ENCODE results near the gene CCSER1. TPM values are rescaled to one million over a fixed set of nuclear protein-coding genes. Genes with fewer than 3 reads are reported as not detected.

CCSER1 gene
- total RNA-seq, 1 donor from 2014 or later: 18.1 TPM

DNA sequence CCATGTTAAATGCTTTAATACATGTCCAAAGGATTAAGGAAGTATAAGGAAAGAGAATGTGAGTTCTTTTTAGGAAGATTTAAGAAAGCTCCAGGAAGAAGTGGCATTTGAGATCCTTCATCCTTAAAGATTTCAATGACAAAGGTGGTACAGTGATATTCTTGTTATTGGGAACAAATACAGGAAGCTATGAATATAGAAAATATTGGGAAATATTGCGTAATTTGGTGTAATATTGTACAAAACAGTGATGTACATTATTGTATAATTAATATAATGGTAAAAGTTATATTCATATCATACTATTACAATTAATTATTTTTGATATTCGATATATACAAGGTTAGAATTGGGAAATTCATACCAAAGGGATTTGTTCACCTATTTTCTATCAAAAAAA, 937.9 kb downstream of the CCSER1 start:
- H3K4me3 Mint-ChIP-seq: peak overlapping the region; percentile 42
- no peaks in the 10 kb centered on the region for H3K9me3 Mint-ChIP-seq
- H3K27ac Mint-ChIP-seq: peak overlapping the region; percentile 62
- no peaks in the 10 kb centered on the region for H3K36me3 Mint-ChIP-seq
- H3K4me1 Mint-ChIP-seq (ENCODE audit: unreplicated experiment): peaks cover 23% of the 10 kb centered on the region
- no peak for DNase-seq (ENCODE audit: extremely low spot score, unreplicated experiment)
- TF ChIP-seq, protein P1, sequence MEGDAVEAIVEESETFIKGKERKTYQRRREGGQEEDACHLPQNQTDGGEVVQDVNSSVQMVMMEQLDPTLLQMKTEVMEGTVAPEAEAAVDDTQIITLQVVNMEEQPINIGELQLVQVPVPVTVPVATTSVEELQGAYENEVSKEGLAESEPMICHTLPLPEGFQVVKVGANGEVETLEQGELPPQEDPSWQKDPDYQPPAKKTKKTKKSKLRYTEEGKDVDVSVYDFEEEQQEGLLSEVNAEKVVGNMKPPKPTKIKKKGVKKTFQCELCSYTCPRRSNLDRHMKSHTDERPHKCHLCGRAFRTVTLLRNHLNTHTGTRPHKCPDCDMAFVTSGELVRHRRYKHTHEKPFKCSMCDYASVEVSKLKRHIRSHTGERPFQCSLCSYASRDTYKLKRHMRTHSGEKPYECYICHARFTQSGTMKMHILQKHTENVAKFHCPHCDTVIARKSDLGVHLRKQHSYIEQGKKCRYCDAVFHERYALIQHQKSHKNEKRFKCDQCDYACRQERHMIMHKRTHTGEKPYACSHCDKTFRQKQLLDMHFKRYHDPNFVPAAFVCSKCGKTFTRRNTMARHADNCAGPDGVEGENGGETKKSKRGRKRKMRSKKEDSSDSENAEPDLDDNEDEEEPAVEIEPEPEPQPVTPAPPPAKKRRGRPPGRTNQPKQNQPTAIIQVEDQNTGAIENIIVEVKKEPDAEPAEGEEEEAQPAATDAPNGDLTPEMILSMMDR (conservative IDR thresholded peaks at IDR 0.05): no peak
- H3K27me3 Mint-ChIP-seq: no peaks in the 10 kb centered on the region

DNA sequence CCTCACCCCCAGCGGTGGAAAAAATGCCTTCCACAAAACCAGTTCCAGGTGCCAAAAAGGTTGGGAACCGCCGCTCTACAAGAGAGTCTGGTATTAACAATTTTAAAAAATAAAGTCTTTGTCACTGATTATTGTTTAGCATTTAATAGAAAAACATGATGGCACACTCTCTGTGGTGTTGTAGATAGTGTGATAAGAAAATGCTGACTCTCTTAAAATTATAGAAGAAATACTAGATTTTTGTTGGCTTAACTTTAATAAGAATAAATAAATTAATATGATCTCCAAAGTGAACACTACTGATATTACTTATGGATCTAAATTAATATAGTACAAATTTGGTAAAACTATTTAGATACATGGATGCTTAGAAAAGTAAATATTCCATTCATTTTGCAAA, 943.5 kb downstream of the CCSER1 start:
- no peak overlapping the region for H3K4me3 Mint-ChIP-seq
- TF ChIP-seq, protein P1 (conservative IDR thresholded peaks at IDR 0.05): no peak
- H3K4me1 Mint-ChIP-seq (ENCODE audit: unreplicated experiment): peaks cover 9% of the 10 kb centered on the region
- H3K27ac Mint-ChIP-seq: no peak overlapping the region
- no peaks in the 10 kb centered on the region for H3K27me3 Mint-ChIP-seq
- no peak for DNase-seq (ENCODE audit: extremely low spot score, unreplicated experiment)
- peaks cover 3% of the 10 kb centered on the region for H3K9me3 Mint-ChIP-seq
- H3K36me3 Mint-ChIP-seq: no peaks in the 10 kb centered on the region

DNA sequence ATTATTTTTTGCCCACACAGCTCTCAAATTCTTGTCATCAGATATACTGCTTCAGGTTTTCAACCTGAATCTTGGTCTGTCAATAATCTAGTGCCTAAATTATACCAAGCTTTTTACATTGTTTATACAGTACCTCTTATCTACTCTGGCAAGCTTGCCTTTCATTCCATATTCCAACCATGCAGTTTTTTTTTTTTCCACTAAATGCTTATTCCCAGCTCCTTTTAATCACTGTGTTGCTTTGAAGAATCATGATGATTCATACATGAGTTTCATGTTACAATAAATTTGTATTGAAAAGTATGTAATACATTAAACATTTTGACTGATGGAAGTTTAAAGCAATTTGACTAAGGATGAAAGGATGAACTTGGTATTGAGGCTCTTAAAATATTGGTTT, 949.0 kb downstream of the CCSER1 start:
- H3K4me3 Mint-ChIP-seq: no peak overlapping the region
- H3K27me3 Mint-ChIP-seq: no peaks in the 10 kb centered on the region
- TF ChIP-seq, protein P1 (conservative IDR thresholded peaks at IDR 0.05): no peak
- H3K27ac Mint-ChIP-seq: no peak overlapping the region
- H3K9me3 Mint-ChIP-seq: peaks cover 15% of the 10 kb centered on the region
- H3K4me1 Mint-ChIP-seq (ENCODE audit: unreplicated experiment): peaks cover 4% of the 10 kb centered on the region
- DNase-seq (ENCODE audit: extremely low spot score, unreplicated experiment): no peak
- no peaks in the 10 kb centered on the region for H3K36me3 Mint-ChIP-seq

DNA sequence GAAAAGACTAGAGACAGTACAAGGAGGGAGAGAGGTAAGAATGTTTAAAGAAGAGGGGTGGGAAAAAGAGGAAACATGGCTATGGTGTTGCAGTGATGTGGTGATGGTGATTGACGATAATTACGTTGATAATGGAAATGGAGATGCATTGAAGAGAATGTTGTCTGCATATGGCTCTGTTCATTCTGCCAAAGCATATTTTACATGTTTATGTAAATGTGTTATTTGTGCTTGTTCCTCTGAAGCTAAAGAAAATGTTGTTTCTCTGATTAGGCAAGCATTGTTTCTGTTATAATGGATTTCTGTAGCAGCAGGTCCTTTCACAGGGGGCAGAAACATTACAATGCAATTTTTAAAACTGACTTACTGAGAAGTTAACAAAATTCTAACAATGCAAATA, 958.8 kb downstream of the CCSER1 start:
- Mint-ChIP-seq H3K9me3 (no peaks in the 10 kb centered on the region), H3K27me3 (no peaks in the 10 kb centered on the region), H3K4me3 (no peak overlapping the region), H3K4me1 (ENCODE audit: unreplicated experiment) (peaks cover 6% of the 10 kb centered on the region), H3K27ac (no peak overlapping the region), H3K36me3 (no peaks in the 10 kb centered on the region)
- DNase-seq (ENCODE audit: extremely low spot score, unreplicated experiment): no peak
- TF ChIP-seq, protein P1 (conservative IDR thresholded peaks at IDR 0.05): no peak

DNA sequence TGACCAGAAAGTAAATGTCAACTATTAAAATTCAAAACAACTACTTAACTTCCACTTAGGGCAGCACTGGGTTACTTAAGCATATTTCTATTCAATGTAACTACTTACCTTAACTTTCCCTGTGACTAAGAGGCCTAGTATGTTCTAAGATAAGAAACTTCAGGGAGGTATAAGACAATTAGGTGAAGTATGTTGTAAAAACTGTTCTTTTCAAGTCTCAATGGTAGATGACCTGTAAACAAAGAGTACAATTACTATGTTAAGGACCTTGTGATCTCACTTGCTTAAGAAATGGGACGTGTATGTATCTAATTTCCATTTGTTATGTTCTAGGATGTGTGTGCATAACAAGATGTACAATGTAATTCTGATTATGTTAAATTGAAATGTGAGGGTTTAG, 960.5 kb downstream of the CCSER1 start:
- DNase-seq (ENCODE audit: extremely low spot score, unreplicated experiment): no peak
- Mint-ChIP-seq H3K27me3 (no peaks in the 10 kb centered on the region), H3K4me3 (no peak overlapping the region), H3K36me3 (no peaks in the 10 kb centered on the region), H3K27ac (no peak overlapping the region), H3K4me1 (ENCODE audit: unreplicated experiment) (peaks cover 6% of the 10 kb centered on the region), H3K9me3 (no peaks in the 10 kb centered on the region)
- TF ChIP-seq, protein P1 (conservative IDR thresholded peaks at IDR 0.05): no peak

DNA sequence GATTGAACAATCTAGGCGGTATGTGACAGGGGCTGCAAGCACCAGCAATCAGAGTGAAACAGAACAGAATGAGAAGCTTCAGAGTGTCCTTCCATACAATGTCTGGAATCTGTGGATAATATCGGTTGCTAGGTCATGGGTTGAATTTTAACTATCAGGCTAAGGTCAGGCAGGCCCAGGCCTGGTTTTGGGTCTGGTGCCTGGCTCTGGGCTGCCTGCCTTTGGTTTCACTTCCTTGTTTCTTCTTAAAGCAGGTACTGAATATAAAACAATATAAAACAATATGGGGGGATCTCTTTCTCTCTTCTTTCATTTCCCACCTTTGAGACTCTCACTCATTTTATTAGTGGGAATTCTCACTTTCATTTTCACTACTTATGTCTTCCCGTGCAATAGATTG, 962.0 kb downstream of the CCSER1 start:
- TF ChIP-seq, protein P1 (conservative IDR thresholded peaks at IDR 0.05): no peak
- H3K27ac Mint-ChIP-seq: no peak overlapping the region
- H3K9me3 Mint-ChIP-seq: no peaks in the 10 kb centered on the region

More for the DNA sequence above, 962.0 kb downstream of the CCSER1 start:
- Mint-ChIP-seq H3K36me3 (no peaks in the 10 kb centered on the region), H3K27me3 (no peaks in the 10 kb centered on the region), H3K4me1 (ENCODE audit: unreplicated experiment) (peaks cover 6% of the 10 kb centered on the region), H3K4me3 (no peak overlapping the region)
- DNase-seq (ENCODE audit: extremely low spot score, unreplicated experiment): no peak
